K562 (cell line): ENCODE results near the gene AASS.

ENCODE experiments used
- ARNT ChIP-seq, 2 experiments: fragments of 450-650 bp; IDR thresholded peaks; 2 replicates each; pipeline ENCODE4 v1.6.1; 2016; ENCODE audit warnings: mild to moderate bottlenecking in 1 of 2
- LEF1 ChIP-seq: fragments of 450-650 bp; IDR thresholded peaks from 2 replicates; pipeline ENCODE4 v1.6.1; 2016; ENCODE audit warnings: mild to moderate bottlenecking
- MAFK ChIP-seq: IDR thresholded peaks from 2 replicates; pipeline ENCODE4 v1.6.1; 2011; ENCODE audit warnings: low read length, improper control_type of control experiment
- MAZ ChIP-seq, 2 experiments: fragments of 450-650 bp in 1 of 2; sonication (generic) in 1 of 2; formaldehyde crosslinking; IDR thresholded peaks in 1 of 2; conservative IDR thresholded peaks in 1 of 2; 2 replicates each; pipeline versions ENCODE4 v1.4.0 to v1.5.0; 2020; ENCODE audit warnings: mild to moderate bottlenecking in 1 of 2, missing genetic modification reagents in 1 of 2
- NR3C1 ChIP-seq: sonication (generic); formaldehyde crosslinking; IDR thresholded peaks from 2 replicates; pipeline ENCODE4 v1.8.1; 2022; ENCODE audit warnings: missing genetic modification reagents
- POLR2AphosphoS5 ChIP-seq: IDR thresholded peaks from 2 replicates; pipeline ENCODE4 v1.6.1; 2011; ENCODE audit warnings: mild to moderate bottlenecking, low read depth, low read length, moderate library complexity; ENCODE audit not compliant: control insufficient read depth, insufficient read depth
- ZNF121 ChIP-seq: sonication (generic); formaldehyde crosslinking; conservative IDR thresholded peaks from 2 replicates; pipeline ENCODE4 v1.8.0; 2022; ENCODE audit warnings: missing genetic modification reagents

DNA sequence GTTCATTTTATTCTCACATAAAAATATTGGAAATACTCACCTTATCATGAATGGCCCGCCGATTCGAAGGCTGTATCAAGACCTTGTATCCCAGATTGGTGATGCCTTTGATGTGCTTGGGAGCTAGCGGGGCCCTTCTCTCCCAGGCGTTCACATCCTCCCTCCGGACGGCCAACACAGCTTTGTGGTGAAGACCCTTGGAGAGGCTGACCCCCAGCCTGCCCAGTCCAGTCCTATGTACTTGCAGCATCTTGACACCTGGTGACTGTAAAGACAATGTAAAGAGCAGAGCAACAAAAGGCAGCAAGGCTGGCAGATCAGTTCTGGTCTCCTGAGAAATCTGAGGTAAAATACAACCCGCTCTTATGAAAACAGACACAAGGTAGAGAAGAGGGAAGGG is 10.6 kb downstream of the AASS start:
- TF ChIP-seq LEF1 (no peak), MAFK (no peak), NR3C1 (CRISPR knock-in tag) (no peak), POLR2AphosphoS5 (no peak), ARNT (IDR thresholded peaks at IDR 0.05) (no peak), MAZ (CRISPR knock-in tag; conservative IDR thresholded peaks at IDR 0.05 in 1 of 2, IDR thresholded peaks at IDR 0.05 in 1 of 2) (no peak), ZNF121 (no peak)
